ENCODE data around the gene WRAP73.

- TF ChIP-seq CTCF (IDR thresholded peaks at IDR 0.05) = no peak
- no peak for TF ChIP-seq POLR2AphosphoS5 (IDR thresholded peaks at IDR 0.05)
Observed at GRCh38 chr1:3681898-3682806, 32.2 kb upstream of the WRAP73 start.
